ENCODE measurements around the gene ABLIM1. TPM values are rescaled to one million over a fixed set of nuclear protein-coding genes. Genes with fewer than 3 reads are reported as not detected.

The ABLIM1 gene
- total RNA-seq, 4 donors from 2014 or later: 193 to 248 (median 208) TPM

DNA sequence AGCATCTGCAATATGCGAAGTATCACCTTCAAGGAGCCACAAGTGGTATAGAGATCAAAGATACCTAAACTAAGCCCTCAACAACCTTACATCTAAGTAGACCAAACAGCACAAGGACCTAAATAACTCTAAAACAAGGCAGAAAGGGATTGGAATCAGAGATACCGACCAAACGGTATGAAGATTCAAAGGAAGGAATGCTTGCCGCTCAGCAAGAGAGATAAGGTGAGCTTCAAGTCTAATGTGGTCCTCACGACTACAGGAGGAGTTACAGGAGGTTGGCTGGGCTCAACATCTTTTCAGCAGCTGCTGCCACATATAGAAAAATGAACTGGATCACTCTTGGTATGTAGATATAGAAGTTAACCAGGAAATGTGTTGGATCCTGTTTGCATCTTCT, 11.6 kb downstream of the ABLIM1 start:
- TF ChIP-seq, protein P1, sequence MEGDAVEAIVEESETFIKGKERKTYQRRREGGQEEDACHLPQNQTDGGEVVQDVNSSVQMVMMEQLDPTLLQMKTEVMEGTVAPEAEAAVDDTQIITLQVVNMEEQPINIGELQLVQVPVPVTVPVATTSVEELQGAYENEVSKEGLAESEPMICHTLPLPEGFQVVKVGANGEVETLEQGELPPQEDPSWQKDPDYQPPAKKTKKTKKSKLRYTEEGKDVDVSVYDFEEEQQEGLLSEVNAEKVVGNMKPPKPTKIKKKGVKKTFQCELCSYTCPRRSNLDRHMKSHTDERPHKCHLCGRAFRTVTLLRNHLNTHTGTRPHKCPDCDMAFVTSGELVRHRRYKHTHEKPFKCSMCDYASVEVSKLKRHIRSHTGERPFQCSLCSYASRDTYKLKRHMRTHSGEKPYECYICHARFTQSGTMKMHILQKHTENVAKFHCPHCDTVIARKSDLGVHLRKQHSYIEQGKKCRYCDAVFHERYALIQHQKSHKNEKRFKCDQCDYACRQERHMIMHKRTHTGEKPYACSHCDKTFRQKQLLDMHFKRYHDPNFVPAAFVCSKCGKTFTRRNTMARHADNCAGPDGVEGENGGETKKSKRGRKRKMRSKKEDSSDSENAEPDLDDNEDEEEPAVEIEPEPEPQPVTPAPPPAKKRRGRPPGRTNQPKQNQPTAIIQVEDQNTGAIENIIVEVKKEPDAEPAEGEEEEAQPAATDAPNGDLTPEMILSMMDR (IDR thresholded peaks at IDR 0.05; ENCODE audit: low read depth): no peak

GRCh38 chr10:114645706-114646105, 12.4 kb downstream of the ABLIM1 start:
- TF ChIP-seq, protein P1 (IDR thresholded peaks at IDR 0.05; ENCODE audit: low read depth): no peak

DNA sequence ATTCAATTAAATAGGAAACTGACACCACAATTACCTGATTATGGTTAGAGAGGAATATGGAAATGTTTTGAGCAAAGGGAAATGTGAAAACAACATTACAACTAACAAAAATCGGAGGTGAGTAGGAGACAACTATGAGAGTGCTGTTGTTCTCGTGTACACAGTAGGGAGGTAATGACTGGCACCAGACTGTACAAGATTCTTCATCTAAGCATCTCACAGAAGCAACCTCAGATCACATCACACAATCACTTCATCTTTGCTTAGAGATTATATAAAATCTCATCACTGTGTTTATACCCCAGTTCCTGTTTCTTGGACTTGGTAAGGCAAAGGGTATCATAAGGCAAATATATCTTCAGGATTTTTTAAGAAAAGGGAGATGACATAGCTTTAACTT, 14.9 kb downstream of the ABLIM1 start:
- TF ChIP-seq, protein P1 (IDR thresholded peaks at IDR 0.05; ENCODE audit: low read depth): no peak

GRCh38 chr10:114642729-114643128, 15.3 kb downstream of the ABLIM1 start:
- TF ChIP-seq, protein P1 (IDR thresholded peaks at IDR 0.05; ENCODE audit: low read depth): no peak

GRCh38 chr10:114638821-114639625, 19.1 kb downstream of the ABLIM1 start:
- TF ChIP-seq, protein P1 (IDR thresholded peaks at IDR 0.05; ENCODE audit: low read depth): no peak

GRCh38 chr10:114635797-114636550, 22.1 kb downstream of the ABLIM1 start:
- TF ChIP-seq, protein P1 (IDR thresholded peaks at IDR 0.05; ENCODE audit: low read depth): no peak

DNA sequence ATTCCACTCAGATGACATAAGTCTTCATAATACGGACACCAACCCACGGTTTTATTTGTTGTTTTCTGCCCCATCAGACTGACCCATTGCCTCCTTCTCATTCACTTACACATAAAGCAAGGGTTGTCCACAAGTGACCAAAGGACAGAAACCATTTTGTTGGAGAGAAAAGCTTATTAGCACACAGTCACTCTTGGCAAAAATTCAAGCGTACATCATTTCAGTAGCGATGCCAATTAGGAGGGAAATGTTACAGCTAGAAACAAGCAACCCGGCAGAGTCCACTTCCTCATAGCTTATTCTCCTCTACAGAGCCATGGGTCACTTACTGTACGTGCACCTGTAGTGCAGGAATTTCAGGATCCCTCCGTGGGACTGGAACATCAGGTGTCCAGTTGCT, 23.0 kb downstream of the ABLIM1 start:
- TF ChIP-seq, protein P1 (IDR thresholded peaks at IDR 0.05; ENCODE audit: low read depth): no peak

Data from subcutaneous adipose tissue (tissue), 4 donors.